Progenitor cell of endocrine pancreas (in vitro differentiated cells): ENCODE results near the gene PTGIS. TPM values are rescaled to one million over a fixed set of nuclear protein-coding genes. Genes with fewer than 3 reads are reported as not detected.

Experiments used
- DNase-seq: peaks from one replicate; pipeline ENCODE4 v3.0.0; 2021; ENCODE audit warnings: low spot score; ENCODE audit not compliant: unreplicated experiment
- H3K27ac Mint-ChIP-seq: 2 replicates; pipeline ENCODE4 v1.8.0; 2021; ENCODE audit warnings: mild to moderate bottlenecking, moderate library complexity, mixed read lengths
- H3K27me3 Mint-ChIP-seq: 2 replicates; pipeline ENCODE4 v1.8.0; 2021; ENCODE audit warnings: mixed read lengths
- H3K36me3 Mint-ChIP-seq: 2 replicates; pipeline ENCODE4 v1.8.0; 2022; ENCODE audit warnings: mixed read lengths; ENCODE audit not compliant: insufficient read depth
- H3K4me1 Mint-ChIP-seq: 2 replicates; pipeline ENCODE4 v1.8.0; 2021; ENCODE audit warnings: low read depth, mixed read lengths
- H3K4me3 Mint-ChIP-seq: 2 replicates; pipeline ENCODE4 v1.8.0; 2021; ENCODE audit warnings: low read depth, mild to moderate bottlenecking, moderate library complexity, mixed read lengths
- H3K9me3 Mint-ChIP-seq: 2 replicates; pipeline ENCODE4 v1.8.0; 2021; ENCODE audit warnings: low read depth, mixed read lengths
- total RNA-seq: library from RNA; stranded (reverse); gene quantifications from 2 replicates; pipeline ENCODE4 v1.2.1, GENCODE V29; 2021
- TF ChIP-seq, protein P1 (sequence below): fragments of 200-600 bp; sonication (generic); IDR thresholded peaks from one replicate; pipeline ENCODE4 v1.5.0; 2021; ENCODE audit warnings: antibody characterized with exemption, mild to moderate bottlenecking; ENCODE audit not compliant: unreplicated experiment

The PTGIS gene
- total RNA-seq, 1 donor from 2014 or later = 19.3 TPM

DNA sequence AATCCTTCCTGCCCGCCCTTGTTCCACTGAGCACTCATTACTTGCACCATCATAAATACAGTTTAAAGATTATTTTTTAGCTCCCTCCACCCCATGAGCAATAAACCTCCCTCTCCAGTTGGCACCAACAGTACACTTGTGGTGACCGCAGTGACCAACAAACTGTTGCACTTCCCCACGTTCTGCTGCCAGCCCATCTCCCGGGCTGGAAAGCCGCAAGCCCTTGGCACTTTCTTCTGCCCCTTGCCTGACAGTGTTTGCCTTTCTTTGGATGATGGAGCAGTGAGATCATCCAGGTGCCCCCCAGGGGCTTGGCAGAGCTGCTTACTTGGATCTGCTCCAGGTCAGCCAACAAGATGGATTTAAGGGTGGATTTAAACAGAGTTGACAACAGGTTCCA lies 107.0 kb downstream of the PTGIS start:
- no peak for DNase-seq
- TF ChIP-seq, protein P1, sequence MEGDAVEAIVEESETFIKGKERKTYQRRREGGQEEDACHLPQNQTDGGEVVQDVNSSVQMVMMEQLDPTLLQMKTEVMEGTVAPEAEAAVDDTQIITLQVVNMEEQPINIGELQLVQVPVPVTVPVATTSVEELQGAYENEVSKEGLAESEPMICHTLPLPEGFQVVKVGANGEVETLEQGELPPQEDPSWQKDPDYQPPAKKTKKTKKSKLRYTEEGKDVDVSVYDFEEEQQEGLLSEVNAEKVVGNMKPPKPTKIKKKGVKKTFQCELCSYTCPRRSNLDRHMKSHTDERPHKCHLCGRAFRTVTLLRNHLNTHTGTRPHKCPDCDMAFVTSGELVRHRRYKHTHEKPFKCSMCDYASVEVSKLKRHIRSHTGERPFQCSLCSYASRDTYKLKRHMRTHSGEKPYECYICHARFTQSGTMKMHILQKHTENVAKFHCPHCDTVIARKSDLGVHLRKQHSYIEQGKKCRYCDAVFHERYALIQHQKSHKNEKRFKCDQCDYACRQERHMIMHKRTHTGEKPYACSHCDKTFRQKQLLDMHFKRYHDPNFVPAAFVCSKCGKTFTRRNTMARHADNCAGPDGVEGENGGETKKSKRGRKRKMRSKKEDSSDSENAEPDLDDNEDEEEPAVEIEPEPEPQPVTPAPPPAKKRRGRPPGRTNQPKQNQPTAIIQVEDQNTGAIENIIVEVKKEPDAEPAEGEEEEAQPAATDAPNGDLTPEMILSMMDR = no peak
- H3K36me3 Mint-ChIP-seq = no peaks in the 10 kb centered on the region
- no peak overlapping the region for H3K27ac Mint-ChIP-seq
- H3K9me3 Mint-ChIP-seq = no peaks in the 10 kb centered on the region
- H3K27me3 Mint-ChIP-seq = peaks cover 23% of the 10 kb centered on the region
- no peaks in the 10 kb centered on the region for H3K4me1 Mint-ChIP-seq
- H3K4me3 Mint-ChIP-seq = no peak overlapping the region

GRCh38 chr20:49460131-49460530 lies 107.8 kb downstream of the PTGIS start:
- Mint-ChIP-seq H3K27me3 (peaks cover 23% of the 10 kb centered on the region), H3K36me3 (no peaks in the 10 kb centered on the region), H3K27ac (no peak overlapping the region), H3K4me1 (no peaks in the 10 kb centered on the region), H3K9me3 (no peaks in the 10 kb centered on the region), H3K4me3 (no peak overlapping the region)
- TF ChIP-seq, protein P1 = no peak
- DNase-seq = no peak

GRCh38 chr20:49459684-49460083 lies 108.3 kb downstream of the PTGIS start:
- H3K27ac Mint-ChIP-seq = no peak overlapping the region
- no peak for DNase-seq
- H3K4me1 Mint-ChIP-seq = no peaks in the 10 kb centered on the region
- no peak overlapping the region for H3K4me3 Mint-ChIP-seq
- H3K36me3 Mint-ChIP-seq = no peaks in the 10 kb centered on the region
- no peaks in the 10 kb centered on the region for H3K9me3 Mint-ChIP-seq
- peaks cover 26% of the 10 kb centered on the region for H3K27me3 Mint-ChIP-seq
- TF ChIP-seq, protein P1 = no peak

- Mint-ChIP-seq H3K27me3 (peaks cover 24% of the 10 kb centered on the region), H3K4me3 (no peak overlapping the region), H3K36me3 (no peaks in the 10 kb centered on the region), H3K4me1 (no peaks in the 10 kb centered on the region), H3K27ac (no peak overlapping the region), H3K9me3 (no peaks in the 10 kb centered on the region)
- TF ChIP-seq, protein P1 = no peak
- no peak for DNase-seq
These were observed 110.5 kb downstream of the PTGIS start for GRCh38 chr20:49457444-49457843.

- Mint-ChIP-seq H3K4me3 (no peak overlapping the region), H3K36me3 (no peaks in the 10 kb centered on the region), H3K9me3 (no peaks in the 10 kb centered on the region), H3K4me1 (no peaks in the 10 kb centered on the region), H3K27me3 (peaks cover 25% of the 10 kb centered on the region), H3K27ac (no peak overlapping the region)
- TF ChIP-seq, protein P1 = no peak
- no peak for DNase-seq
These were observed 111.3 kb downstream of the PTGIS start for GRCh38 chr20:49456646-49457045.
